Fibroblast of mammary gland (primary cell): ENCODE data around the gene GPC6.

ENCODE experiments used
- DNase-seq: peaks from one replicate; pipeline ENCODE4 v3.0.0-alpha.2; 2010; ENCODE audit warnings: low read depth
- H3K4me3 ChIP-seq: 2 replicates; pipeline ENCODE4 v1.5.1; 2011; ENCODE audit warnings: low read depth, mild to moderate bottlenecking, low read length, moderate library complexity; ENCODE audit not compliant: control insufficient read depth
- CTCF ChIP-seq: conservative IDR thresholded peaks from 2 replicates; pipeline ENCODE4 v1.5.1; 2011; ENCODE audit warnings: low read depth, low read length, inconsistent platforms; ENCODE audit not compliant: control insufficient read depth, insufficient read depth

Gene GPC6

GRCh38 chr13:93680329-93680728 is 453.7 kb downstream of the GPC6 start:
- no peak for TF ChIP-seq CTCF
- no peak for DNase-seq

GRCh38 chr13:93685900-93686299 is 459.3 kb downstream of the GPC6 start:
- TF ChIP-seq CTCF, result no peak

More at GRCh38 chr13:93680329-93680728, 453.7 kb downstream of the GPC6 start:
- H3K4me3 ChIP-seq, result no peak overlapping the region

GRCh38 chr13:93686399-93686798 is 459.8 kb downstream of the GPC6 start:
- H3K4me3 ChIP-seq, result no peak overlapping the region
- no peak for DNase-seq
- TF ChIP-seq CTCF, result no peak

More at GRCh38 chr13:93685900-93686299, 459.3 kb downstream of the GPC6 start:
- no peak for DNase-seq
- H3K4me3 ChIP-seq, result no peak overlapping the region

- no peak overlapping the region for H3K4me3 ChIP-seq
- no peak for TF ChIP-seq CTCF
- peak; percentile 22 for DNase-seq
Measured at GRCh38 chr13:93687261-93687660, 460.7 kb downstream of the GPC6 start.

- no peak for DNase-seq
- TF ChIP-seq CTCF, result no peak
- H3K4me3 ChIP-seq, result no peak overlapping the region
Measured at GRCh38 chr13:93689333-93689732, 462.7 kb downstream of the GPC6 start.

GRCh38 chr13:93690139-93690538 is 463.5 kb downstream of the GPC6 start:
- peak; percentile 42 for DNase-seq
- TF ChIP-seq CTCF, result no peak
- no peak overlapping the region for H3K4me3 ChIP-seq

- H3K4me3 ChIP-seq, result no peak overlapping the region
- no peak for TF ChIP-seq CTCF
- DNase-seq, result no peak
Measured at GRCh38 chr13:93698016-93698613, 471.5 kb downstream of the GPC6 start.
